ENCODE measurements around the gene DNAJC22.
"Not testable (repeated sequence)": the region's sequence is repeated elsewhere in the genome, so short reads cannot be mapped to it uniquely, and the experiment has no call there.

The DNAJC22 gene

DNA sequence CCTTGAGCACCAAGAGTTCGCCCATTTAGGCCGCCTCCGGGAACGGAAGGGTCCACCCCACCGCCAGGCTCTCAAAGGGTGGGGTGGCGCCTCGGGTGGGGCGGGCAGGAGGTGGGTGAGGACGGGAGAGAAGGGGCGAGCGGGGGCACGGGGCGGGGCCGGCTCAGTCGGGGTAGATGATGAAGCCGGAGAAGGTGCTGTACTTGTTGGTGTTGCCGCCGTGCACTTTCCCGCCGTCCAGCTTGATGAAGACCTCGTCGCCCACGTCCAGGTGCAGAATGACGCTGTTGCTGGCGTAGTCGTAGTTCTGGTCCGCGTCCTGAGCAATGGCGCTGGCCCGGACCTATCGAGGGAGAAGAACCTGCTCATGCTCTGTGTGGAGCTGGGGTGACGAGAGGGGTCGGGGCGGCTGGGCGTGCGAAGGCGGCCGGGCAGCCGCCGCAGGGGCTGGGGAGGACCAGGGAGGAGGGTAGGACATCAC lies 13.8 kb upstream of the DNAJC22 start:
- no peak overlapping the region for H3K27ac ChIP-seq
- H3K4me3 ChIP-seq = peak overlapping the region; percentile 35
- DNase-seq (ENCODE audit: low spot score) = no peak
- TF ChIP-seq, protein P1, sequence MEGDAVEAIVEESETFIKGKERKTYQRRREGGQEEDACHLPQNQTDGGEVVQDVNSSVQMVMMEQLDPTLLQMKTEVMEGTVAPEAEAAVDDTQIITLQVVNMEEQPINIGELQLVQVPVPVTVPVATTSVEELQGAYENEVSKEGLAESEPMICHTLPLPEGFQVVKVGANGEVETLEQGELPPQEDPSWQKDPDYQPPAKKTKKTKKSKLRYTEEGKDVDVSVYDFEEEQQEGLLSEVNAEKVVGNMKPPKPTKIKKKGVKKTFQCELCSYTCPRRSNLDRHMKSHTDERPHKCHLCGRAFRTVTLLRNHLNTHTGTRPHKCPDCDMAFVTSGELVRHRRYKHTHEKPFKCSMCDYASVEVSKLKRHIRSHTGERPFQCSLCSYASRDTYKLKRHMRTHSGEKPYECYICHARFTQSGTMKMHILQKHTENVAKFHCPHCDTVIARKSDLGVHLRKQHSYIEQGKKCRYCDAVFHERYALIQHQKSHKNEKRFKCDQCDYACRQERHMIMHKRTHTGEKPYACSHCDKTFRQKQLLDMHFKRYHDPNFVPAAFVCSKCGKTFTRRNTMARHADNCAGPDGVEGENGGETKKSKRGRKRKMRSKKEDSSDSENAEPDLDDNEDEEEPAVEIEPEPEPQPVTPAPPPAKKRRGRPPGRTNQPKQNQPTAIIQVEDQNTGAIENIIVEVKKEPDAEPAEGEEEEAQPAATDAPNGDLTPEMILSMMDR (IDR thresholded peaks at IDR 0.05) = no peak

DNA sequence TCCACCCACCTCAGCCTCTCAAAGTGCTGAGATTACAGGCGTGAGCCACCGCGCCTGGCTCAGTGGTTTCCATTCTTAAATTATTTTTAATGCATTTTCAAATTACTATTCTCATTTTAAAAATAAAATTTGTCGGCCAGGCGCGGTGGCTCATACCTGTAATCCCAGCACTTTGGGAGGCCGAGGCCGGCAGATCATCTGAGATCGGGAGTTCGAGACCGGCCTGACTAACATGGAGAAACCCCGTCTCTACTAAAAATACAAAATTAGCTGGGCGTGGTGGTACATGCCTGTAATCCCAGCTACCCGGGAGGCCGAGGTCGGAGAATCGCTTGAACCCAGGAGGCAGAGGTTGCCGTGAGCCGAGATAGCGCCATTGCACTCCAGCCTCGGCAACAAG lies 12.9 kb upstream of the DNAJC22 start:
- DNase-seq (ENCODE audit: low spot score); H3K27ac ChIP-seq; H3K4me3 ChIP-seq: not testable (repeated sequence)

DNA sequence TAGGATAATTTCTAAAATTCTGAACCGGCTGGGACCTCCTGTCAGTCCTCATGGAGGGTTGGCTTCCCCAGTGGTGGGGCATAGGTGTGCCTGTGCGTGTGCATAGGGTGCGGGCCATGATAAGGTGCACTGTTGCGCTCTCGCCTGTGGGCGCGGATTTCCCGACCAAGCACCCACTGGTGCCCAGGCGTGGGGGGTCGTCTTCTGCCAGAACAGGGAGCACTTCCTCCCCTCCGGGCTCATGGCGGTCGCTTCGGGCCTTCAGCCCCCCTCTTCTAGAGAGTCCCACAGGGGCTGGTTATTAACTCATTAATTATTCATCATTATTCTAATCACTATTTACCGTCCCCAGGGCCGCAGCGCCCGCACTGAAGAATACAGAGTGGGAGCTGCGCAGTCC lies 12.5 kb upstream of the DNAJC22 start:
- Histone ChIP-seq H3K4me3 (no peak overlapping the region), H3K27ac (no peak overlapping the region)
- TF ChIP-seq, protein P1 (IDR thresholded peaks at IDR 0.05) = no peak
- no peak for DNase-seq (ENCODE audit: low spot score)

DNA sequence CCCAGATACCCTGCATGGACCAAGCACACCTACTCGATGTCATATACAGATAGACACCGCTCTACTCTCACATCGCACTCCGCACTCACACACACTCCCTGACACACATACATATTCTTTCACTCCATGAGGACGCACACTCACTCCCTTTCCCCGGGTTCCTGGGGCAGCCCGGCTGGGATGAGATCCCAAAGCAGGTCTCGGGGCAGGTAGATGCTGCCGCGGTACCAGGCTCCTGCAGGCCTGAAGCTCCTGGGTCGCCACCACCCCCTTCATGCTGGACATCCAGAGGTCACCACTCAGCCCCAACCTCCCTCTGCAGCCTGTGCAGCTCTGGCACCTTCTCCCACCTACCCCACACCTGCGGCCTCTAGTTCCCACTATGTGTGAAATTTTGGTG lies 12.0 kb upstream of the DNAJC22 start:
- Histone ChIP-seq H3K27ac (no peak overlapping the region), H3K4me3 (no peak overlapping the region)
- DNase-seq (ENCODE audit: low spot score) = no peak
- TF ChIP-seq, protein P1 (IDR thresholded peaks at IDR 0.05) = no peak

DNA sequence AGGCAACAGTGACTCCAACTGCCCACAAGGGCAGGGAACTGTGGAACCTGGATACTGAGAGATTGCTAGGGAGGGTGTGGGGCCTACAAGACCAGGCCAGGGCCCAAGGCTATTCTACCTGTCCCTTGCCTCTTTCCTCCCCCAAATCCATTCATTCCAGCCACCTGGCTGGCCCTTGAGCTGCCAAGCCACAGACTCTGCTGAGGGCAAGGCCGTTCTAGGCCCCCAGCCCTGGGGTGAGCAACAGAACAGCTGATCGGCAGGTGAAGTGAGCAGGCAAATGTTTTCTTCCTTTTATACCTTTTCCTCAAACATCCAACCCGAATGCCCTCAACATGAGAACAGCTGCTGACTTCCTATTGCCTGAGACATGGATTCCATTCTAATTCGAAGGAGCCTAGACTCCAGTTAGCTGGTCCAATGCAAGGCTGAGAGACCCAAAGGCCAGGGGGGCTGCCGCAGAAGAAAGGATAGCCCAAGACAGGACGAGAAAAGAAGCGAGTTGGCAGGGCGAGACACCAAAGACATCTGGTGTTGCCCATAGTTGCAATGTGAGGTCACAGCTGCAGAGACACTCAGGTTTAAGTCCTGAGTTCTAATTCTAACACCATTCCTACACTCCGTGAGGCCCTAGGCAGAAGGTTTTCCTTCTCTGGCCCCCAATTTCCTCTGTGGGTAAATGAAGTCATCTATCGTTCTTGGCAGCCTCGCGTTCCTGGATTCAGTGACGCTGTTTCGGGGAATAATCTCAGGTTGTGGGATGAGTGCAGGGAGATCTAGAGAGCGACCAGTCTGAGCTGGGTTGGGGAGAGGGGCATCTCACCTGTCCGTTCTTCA lies 11.4 kb upstream of the DNAJC22 start:
- DNase-seq (ENCODE audit: low spot score) = no peak
- Histone ChIP-seq H3K4me3 (no peak overlapping the region), H3K27ac (no peak overlapping the region)
- TF ChIP-seq, protein P1 (IDR thresholded peaks at IDR 0.05) = no peak

DNA sequence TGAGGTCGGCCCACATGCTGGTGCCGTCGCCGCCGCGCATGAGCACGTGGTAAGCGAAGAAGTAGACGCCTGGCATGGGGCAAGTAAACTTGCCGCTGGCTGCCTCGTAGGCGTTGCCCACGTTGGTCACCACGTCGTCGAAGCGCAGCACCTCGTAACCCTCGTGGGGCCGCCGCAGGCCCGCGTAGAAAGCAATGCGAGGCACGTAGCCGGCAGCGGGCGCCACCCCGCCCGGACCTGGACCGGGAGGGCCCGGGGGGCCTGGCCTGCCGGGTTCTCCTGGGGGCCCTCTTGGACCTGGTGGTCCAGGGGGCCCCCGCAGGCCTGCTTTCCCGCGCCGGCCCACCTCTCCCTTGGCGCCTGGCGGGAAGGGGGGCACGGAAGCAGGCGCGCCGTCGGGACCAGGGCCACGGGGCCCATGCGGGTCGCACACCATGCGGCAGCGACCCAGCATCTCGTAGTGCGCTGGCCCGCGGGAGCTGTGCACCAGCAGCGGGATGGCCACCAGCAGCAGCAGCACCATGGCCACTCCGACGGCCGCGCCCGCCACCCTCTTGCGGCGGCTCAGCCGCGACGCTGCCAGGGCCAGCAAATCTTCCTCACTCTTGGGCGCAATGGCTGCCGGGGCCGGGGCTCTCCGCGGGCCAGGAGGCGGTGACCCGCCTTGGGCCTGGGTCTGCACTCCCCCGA lies 10.6 kb upstream of the DNAJC22 start:
- no peak overlapping the region for H3K27ac ChIP-seq
- peak overlapping the region; percentile 67 for H3K4me3 ChIP-seq
- TF ChIP-seq, protein P1 (IDR thresholded peaks at IDR 0.05) = no peak
- DNase-seq (ENCODE audit: low spot score) = no peak

DNA sequence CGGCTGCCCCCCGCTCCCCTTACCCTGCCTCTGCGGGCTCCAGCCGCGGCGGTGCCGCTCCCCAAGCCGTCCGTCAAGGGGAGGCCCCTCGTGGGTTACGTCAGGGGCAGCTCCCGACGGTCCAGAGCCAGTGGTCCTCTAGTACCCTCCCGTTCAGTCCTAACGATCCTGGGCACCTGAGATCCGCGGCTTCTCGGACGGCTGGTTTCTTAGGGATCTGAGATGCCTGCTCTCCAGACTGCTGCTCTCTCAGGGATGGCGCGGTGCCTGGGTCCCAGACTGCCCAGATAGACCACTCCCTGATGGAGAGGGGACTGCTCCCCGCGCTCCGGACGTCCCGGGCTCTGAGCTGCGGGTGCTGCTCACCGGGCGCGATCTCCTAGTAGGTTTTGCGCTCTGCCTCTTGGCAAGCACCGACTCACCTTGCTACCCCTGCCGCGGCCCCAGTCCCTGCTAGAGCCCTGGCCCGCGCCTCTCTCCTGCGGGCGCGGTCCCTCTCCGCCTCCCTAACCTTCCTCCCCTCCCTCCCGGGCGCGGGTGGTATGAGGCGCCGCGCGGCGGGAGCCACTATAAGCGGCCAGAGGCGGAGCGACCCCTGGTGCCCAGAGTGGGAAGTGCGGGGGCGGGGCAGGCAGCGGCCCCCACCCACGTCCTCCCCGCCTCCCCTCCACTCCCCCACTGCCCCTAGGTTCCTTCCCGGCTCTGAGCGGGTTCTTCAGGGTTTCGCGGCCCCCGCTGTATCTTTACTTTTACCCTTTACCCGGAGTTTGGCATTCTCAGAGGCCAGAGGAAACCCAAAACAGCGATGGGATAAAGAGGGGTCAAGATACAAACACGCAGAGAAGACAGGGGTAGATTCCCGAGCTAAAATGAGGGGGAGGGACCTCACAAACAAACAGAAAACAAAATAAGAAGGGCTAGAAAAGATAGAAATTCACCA lies 9.8 kb upstream of the DNAJC22 start, which contains the start of gene C1QL4:
Gene C1QL4, minus strand, starts transcription at position 544 of the 940 bp plus-strand sequence. CDS start 711 bp downstream, outside the sequence.
- peak; percentile 41 for DNase-seq (ENCODE audit: low spot score)
- Histone ChIP-seq H3K27ac (no peak within 1 kb of the TSS), H3K4me3 (peak within 1 kb of the TSS; percentile 67)
- TF ChIP-seq, protein P1 (IDR thresholded peaks at IDR 0.05) = peak; percentile 98
